Measurements from ENCODE around the gene NXPH2.
"Not testable (repeated sequence)": the region's sequence is repeated elsewhere in the genome, so short reads cannot be mapped to it uniquely, and the experiment has no call there.

Gene NXPH2

GRCh38 chr2:138752197-138752956 lies 27.8 kb downstream of the NXPH2 start:
- no peak for DNase-seq

GRCh38 chr2:138744713-138745112 lies 35.5 kb downstream of the NXPH2 start:
- no peak for DNase-seq

GRCh38 chr2:138742441-138743057 lies 37.6 kb downstream of the NXPH2 start:
- DNase-seq, result no peak

- no peak for DNase-seq
Measured at GRCh38 chr2:138741851-138742250, 38.3 kb downstream of the NXPH2 start.

- not testable (repeated sequence) for DNase-seq
Measured at GRCh38 chr2:138737009-138737554, 43.1 kb downstream of the NXPH2 start.

- no peak for DNase-seq
Measured at GRCh38 chr2:138732651-138733050, 47.5 kb downstream of the NXPH2 start.

GRCh38 chr2:138730497-138731030 lies 49.6 kb downstream of the NXPH2 start:
- DNase-seq, result no peak

GRCh38 chr2:138727956-138728355 lies 52.2 kb downstream of the NXPH2 start:
- DNase-seq, result no peak

GRCh38 chr2:138726681-138727080 lies 53.5 kb downstream of the NXPH2 start:
- DNase-seq, result no peak

- no peak for DNase-seq
Measured at GRCh38 chr2:138724729-138725459, 55.3 kb downstream of the NXPH2 start.

- DNase-seq, result no peak
Measured at GRCh38 chr2:138724327-138724726, 55.9 kb downstream of the NXPH2 start.

- DNase-seq, result no peak
Measured at GRCh38 chr2:138723196-138723987, 56.8 kb downstream of the NXPH2 start.

GRCh38 chr2:138722316-138722715 lies 57.9 kb downstream of the NXPH2 start:
- DNase-seq, result no peak

GRCh38 chr2:138720035-138720838 lies 60.0 kb downstream of the NXPH2 start:
- no peak for DNase-seq

- DNase-seq, result no peak
Measured at GRCh38 chr2:138718405-138718804, 61.8 kb downstream of the NXPH2 start.

- DNase-seq, result no peak
Measured at GRCh38 chr2:138716183-138716582, 64.0 kb downstream of the NXPH2 start.

- DNase-seq, result no peak
Measured at GRCh38 chr2:138713504-138713903, 66.7 kb downstream of the NXPH2 start.

- no peak for DNase-seq
Measured at GRCh38 chr2:138713069-138713496, 67.1 kb downstream of the NXPH2 start.

- no peak for DNase-seq
Measured at GRCh38 chr2:138712212-138712979, 67.8 kb downstream of the NXPH2 start.

GRCh38 chr2:138711812-138712211 lies 68.4 kb downstream of the NXPH2 start:
- no peak for DNase-seq
